BE2C (cell line): ENCODE results near the gene DYRK3.
A peak's percentile ranks its signal among the peaks of the same experiment; 100 is the strongest.

ENCODE experiments used
- DNase-seq: peaks from one replicate; pipeline ENCODE4 v3.0.0-alpha.2; 2020
- H3K27me3 ChIP-seq: fragments of 250-450 bp; sonication (Bioruptor Pico); 2 replicates; pipeline ENCODE4 v1.5.1; 2020; ENCODE audit warnings: mild to moderate bottlenecking
- H3K36me3 ChIP-seq: fragments of 250-450 bp; sonication (Bioruptor Pico); 2 replicates; pipeline ENCODE4 v1.5.1; 2020; ENCODE audit warnings: mild to moderate bottlenecking
- H3K4me1 ChIP-seq: fragments of 250-450 bp; sonication (Bioruptor Pico); 2 replicates; pipeline ENCODE4 v1.5.1; 2020
- H3K4me3 ChIP-seq: 2 replicates; pipeline ENCODE4 v1.5.1; 2011; ENCODE audit warnings: low read depth, low read length
- H3K9me3 ChIP-seq: fragments of 250-450 bp; sonication (Bioruptor Pico); 2 replicates; pipeline ENCODE4 v1.5.1; 2020
- TF ChIP-seq, protein P1 (sequence below): IDR thresholded peaks from 2 replicates; pipeline ENCODE4 v1.5.1; 2012; ENCODE audit warnings: mild to moderate bottlenecking, low read depth, low read length

DYRK3 gene

DNA sequence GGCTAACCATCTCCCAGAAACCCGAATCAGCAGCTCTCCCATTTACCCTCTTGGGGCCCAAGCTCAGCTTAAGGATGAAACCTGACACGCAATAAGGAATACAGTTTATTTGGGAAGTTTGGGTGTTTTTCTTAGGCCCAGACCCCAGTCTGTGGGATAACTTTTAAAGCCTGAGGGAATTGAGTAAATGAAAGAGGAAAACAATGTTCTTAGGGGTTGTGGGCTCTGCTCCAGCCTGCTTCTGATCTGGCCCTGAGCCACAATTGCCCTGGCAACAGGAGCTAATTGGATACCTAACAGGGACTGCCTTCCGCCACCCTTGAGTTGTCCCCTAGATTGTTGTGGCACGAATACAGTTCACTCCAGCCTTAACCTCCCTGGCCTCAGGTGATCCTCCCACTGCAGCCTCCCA is 20.1 kb downstream of the DYRK3 start:
- no peaks in the 10 kb centered on the region for H3K27me3 ChIP-seq
- H3K4me3 ChIP-seq, result no peak overlapping the region
- TF ChIP-seq, protein P1, sequence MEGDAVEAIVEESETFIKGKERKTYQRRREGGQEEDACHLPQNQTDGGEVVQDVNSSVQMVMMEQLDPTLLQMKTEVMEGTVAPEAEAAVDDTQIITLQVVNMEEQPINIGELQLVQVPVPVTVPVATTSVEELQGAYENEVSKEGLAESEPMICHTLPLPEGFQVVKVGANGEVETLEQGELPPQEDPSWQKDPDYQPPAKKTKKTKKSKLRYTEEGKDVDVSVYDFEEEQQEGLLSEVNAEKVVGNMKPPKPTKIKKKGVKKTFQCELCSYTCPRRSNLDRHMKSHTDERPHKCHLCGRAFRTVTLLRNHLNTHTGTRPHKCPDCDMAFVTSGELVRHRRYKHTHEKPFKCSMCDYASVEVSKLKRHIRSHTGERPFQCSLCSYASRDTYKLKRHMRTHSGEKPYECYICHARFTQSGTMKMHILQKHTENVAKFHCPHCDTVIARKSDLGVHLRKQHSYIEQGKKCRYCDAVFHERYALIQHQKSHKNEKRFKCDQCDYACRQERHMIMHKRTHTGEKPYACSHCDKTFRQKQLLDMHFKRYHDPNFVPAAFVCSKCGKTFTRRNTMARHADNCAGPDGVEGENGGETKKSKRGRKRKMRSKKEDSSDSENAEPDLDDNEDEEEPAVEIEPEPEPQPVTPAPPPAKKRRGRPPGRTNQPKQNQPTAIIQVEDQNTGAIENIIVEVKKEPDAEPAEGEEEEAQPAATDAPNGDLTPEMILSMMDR, result no peak
- H3K4me1 ChIP-seq, result peaks cover 12% of the 10 kb centered on the region
- DNase-seq, result peak; percentile 53
- peaks cover 3% of the 10 kb centered on the region; the same call in 1 of the 2 replicates for H3K36me3 ChIP-seq
- H3K9me3 ChIP-seq, result no peaks in the 10 kb centered on the region

DNA sequence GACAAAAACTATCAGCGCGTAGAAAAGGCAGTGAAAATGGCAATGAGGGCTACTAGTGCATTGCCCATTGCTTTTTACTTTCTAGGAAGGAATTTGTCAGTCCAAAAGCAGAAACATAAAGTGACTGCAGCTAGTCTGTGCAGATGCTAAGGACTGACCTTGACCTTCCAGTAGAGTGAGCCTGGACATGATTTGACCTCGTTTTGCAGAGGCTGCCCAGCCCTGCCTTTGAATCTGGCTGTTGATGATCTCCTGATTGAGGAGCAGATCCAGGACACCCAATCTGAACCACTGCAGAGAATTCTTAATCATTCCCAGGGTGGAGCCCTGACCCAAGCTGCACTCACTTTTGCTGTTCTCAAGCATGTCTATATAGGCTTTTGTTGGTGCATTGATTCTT is 21.6 kb downstream of the DYRK3 start:
- no peaks in the 10 kb centered on the region for H3K27me3 ChIP-seq
- no peaks in the 10 kb centered on the region for H3K36me3 ChIP-seq
- H3K4me3 ChIP-seq, result no peak overlapping the region
- no peak for DNase-seq
- H3K4me1 ChIP-seq, result peaks cover 12% of the 10 kb centered on the region
- TF ChIP-seq, protein P1, result no peak
- no peaks in the 10 kb centered on the region for H3K9me3 ChIP-seq

DNA sequence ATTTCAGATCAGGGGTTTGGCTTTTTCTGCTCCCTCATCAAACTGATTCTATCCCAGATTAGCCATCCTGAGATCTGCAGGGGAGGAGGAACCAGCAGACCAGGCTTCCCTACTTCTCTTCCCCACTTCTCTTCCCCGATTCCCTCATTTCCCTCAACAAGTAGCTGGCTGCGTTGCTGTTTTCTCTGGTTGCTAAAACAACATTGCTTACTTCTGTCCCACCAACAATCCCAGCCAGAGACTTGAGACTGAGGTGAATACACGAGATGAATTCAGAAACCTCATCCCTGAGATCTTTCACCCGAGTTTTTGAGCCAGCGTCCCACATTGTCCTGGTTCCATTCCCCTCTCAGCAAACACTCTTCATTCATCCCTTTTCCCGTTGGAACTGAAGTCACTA is 22.4 kb downstream of the DYRK3 start:
- peaks cover 12% of the 10 kb centered on the region for H3K4me1 ChIP-seq
- TF ChIP-seq, protein P1, result no peak

DNA sequence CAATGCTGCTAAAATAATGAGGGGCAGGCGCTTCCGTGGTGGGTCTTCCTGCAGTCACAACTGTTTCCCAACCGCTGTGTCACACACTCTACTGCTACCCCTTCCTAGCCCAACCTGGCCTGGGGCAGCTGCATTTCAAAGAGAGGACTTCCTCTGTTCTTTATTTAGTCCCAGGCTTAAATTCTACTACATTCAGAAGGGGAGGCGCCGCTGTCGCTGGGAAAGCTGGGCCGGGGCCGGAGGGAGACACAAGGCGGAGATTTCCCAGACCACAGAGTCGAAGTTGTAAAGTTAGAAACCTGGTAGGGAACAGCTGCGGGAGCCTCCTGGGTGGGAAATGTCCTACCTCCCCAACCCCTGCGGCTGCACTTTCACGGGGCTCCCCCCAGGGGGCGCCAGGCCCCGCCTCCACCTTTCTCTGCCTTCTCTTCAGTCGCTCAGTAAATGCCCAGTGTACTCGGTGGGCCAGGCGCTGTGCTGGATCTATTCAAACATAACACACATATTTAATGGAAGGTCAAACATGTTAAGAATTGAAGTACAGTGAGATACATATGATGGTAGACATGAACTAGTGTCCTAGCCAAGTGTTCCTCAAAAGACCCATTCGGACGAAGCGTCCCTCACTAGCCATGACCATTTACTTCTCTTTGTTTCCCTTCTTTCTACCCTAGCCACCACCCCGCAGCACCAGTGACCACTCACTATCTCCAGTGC is 23.1 kb downstream of the DYRK3 start:
- Histone ChIP-seq H3K4me1 (peaks cover 12% of the 10 kb centered on the region), H3K4me3 (no peak overlapping the region), H3K27me3 (0 out of 2 replicates have a peak, but pooled peaks cover 3% of the 10 kb centered on the region), H3K9me3 (no peaks in the 10 kb centered on the region), H3K36me3 (no peaks in the 10 kb centered on the region)
- TF ChIP-seq, protein P1, result peak; percentile 69
- DNase-seq, result peak; percentile 28

More for the DNA sequence above, 22.4 kb downstream of the DYRK3 start:
- Histone ChIP-seq H3K36me3 (no peaks in the 10 kb centered on the region), H3K4me3 (no peak overlapping the region), H3K9me3 (no peaks in the 10 kb centered on the region), H3K27me3 (0 out of 2 replicates have a peak, but pooled peaks cover 2% of the 10 kb centered on the region)
- DNase-seq, result no peak

DNA sequence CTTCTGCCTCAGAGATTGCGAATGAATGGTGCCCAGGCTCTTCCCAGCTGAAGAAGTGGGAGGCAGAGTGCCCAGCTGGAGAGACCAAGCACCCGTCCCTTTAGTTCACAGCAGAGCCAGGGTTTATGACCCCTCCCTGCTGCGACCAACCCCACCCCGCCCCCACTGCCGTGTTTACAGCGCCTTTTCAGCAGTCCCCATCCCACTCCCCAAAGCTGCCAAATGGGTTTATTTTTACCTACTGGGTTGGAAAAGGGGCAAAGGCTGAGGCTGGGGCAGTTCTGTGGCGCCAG is 23.6 kb downstream of the DYRK3 start:
- peaks cover 12% of the 10 kb centered on the region for H3K4me1 ChIP-seq
- H3K36me3 ChIP-seq, result no peaks in the 10 kb centered on the region
- DNase-seq, result no peak
- no peaks in the 10 kb centered on the region for H3K9me3 ChIP-seq
- 0 out of 2 replicates have a peak, but pooled peaks cover 3% of the 10 kb centered on the region for H3K27me3 ChIP-seq
- TF ChIP-seq, protein P1, result no peak
- H3K4me3 ChIP-seq, result no peak overlapping the region

DNA sequence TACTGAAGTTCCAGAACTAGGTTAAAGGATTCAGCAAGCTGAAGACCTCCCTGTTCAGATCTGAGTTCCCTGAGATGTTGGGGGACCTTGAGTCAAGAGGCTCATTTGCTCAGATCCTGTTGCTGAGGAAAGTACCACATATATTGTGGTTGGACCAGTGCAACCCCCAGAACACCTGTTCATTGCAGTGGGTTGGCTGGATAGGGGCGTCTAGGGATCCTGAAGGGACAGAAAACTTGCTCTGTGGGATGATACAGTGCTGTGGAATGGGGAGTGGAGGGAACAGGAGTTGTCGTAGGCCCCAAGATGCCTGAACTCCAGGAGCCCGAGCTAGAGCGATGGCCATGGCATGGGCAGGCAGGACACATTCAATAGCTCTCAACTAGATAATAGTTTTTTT is 24.8 kb downstream of the DYRK3 start:
- H3K36me3 ChIP-seq, result no peaks in the 10 kb centered on the region
- TF ChIP-seq, protein P1, result no peak
- 0 out of 2 replicates have a peak, but pooled peaks cover 3% of the 10 kb centered on the region for H3K27me3 ChIP-seq
- peaks cover 5% of the 10 kb centered on the region; the same call in 1 of the 2 replicates for H3K4me1 ChIP-seq
- H3K9me3 ChIP-seq, result no peaks in the 10 kb centered on the region
- H3K4me3 ChIP-seq, result no peak overlapping the region
- no peak for DNase-seq
